ENCODE results near the gene SON.
"Not testable (repeated sequence)": the region's sequence is repeated elsewhere in the genome, so short reads cannot be mapped to it uniquely, and the experiment has no call there.

Gene SON

DNA sequence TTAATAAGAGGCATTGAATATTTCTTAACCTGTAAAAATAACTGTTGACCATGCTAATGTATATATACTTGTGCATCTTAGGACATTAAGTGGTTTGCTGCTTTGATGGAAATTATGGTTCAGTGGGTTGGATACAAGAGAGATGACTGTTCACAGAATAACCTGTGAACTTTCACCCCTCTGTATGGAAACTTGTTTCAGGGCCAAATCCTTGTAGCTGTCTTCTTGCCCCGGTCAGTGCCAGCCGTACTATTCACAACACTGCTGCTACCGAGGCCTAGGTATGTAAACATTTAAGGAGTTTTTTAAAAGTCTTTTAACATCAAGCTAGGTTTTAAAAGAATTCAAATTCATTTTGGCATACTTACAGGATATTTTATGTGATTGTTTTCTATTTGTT lies 29.5 kb downstream of the SON start:
- Histone ChIP-seq H3K79me2 (ENCODE audit: insufficient read depth, low read length) (no peaks in the 10 kb centered on the region; the same call in 1 of the 2 replicates), H2AFZ (ENCODE audit: low read depth, low read length, severe bottlenecking) (no peak overlapping the region), H3K36me3 (ENCODE audit: low read length) (peaks cover 82% of the 10 kb centered on the region), H3K9me2 (replicated peaks; ENCODE audit: insufficient read depth, low read length) (no peaks in the 10 kb centered on the region), H3K9ac (ENCODE audit: low read length) (no peak overlapping the region), H3F3A (ENCODE audit: insufficient read depth) (peaks cover 71% of the 10 kb centered on the region), H4K20me1 (ENCODE audit: low read depth, low read length) (no peaks in the 10 kb centered on the region), H3K4me3 (ENCODE audit: insufficient read depth, low read length, poor library complexity, severe bottlenecking) (no peak overlapping the region), H3K27ac (ENCODE audit: low read depth, low read length) (no peak overlapping the region), H3K9me3 (ENCODE audit: insufficient read depth, low read length) (no peaks in the 10 kb centered on the region), H3K4me2 (ENCODE audit: low read depth, low read length, poor library complexity, severe bottlenecking) (no peak overlapping the region), H3K27me3 (ENCODE audit: low read length) (no peaks in the 10 kb centered on the region)
- TF ChIP-seq EZH2phosphoT487 (conservative IDR thresholded peaks at IDR 0.05; ENCODE audit: low read length) = no peak
- TF ChIP-seq, protein P1, sequence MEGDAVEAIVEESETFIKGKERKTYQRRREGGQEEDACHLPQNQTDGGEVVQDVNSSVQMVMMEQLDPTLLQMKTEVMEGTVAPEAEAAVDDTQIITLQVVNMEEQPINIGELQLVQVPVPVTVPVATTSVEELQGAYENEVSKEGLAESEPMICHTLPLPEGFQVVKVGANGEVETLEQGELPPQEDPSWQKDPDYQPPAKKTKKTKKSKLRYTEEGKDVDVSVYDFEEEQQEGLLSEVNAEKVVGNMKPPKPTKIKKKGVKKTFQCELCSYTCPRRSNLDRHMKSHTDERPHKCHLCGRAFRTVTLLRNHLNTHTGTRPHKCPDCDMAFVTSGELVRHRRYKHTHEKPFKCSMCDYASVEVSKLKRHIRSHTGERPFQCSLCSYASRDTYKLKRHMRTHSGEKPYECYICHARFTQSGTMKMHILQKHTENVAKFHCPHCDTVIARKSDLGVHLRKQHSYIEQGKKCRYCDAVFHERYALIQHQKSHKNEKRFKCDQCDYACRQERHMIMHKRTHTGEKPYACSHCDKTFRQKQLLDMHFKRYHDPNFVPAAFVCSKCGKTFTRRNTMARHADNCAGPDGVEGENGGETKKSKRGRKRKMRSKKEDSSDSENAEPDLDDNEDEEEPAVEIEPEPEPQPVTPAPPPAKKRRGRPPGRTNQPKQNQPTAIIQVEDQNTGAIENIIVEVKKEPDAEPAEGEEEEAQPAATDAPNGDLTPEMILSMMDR (IDR thresholded peaks at IDR 0.05; ENCODE audit: insufficient read depth, low read length, poor library complexity, severe bottlenecking) = no peak

DNA sequence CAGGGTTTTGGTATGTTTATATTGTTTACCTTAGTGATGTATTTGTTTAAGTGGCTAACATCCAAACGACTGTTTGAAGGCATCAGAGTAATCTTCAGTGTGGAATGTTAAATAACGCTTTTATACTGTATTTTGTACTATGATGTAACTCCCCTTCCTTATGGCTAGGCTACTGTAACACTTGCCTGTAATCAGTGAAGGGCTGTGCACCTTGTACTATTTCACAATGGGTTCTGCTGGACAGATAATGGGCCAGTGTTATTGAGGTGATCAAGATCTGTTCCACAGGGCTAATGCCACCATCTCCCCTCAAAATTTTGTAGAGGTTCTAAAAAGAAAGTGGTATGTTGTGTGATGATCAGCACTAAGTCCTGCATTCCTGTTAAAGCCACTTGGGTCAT lies 33.9 kb downstream of the SON start:
- H4K20me1 ChIP-seq (ENCODE audit: low read depth, low read length); H2AFZ ChIP-seq (ENCODE audit: low read depth, low read length, severe bottlenecking); H3K9ac ChIP-seq (ENCODE audit: low read length); H3K79me2 ChIP-seq (ENCODE audit: insufficient read depth, low read length); H3K9me2 ChIP-seq (replicated peaks; ENCODE audit: insufficient read depth, low read length); H3K9me3 ChIP-seq (ENCODE audit: insufficient read depth, low read length); H3K27me3 ChIP-seq (ENCODE audit: low read length); H3K4me3 ChIP-seq (ENCODE audit: insufficient read depth, low read length, poor library complexity, severe bottlenecking); H3K27ac ChIP-seq (ENCODE audit: low read depth, low read length); H3K4me2 ChIP-seq (ENCODE audit: low read depth, low read length, poor library complexity, severe bottlenecking): not testable (repeated sequence)
- Histone ChIP-seq H3K36me3 (ENCODE audit: low read length) (peaks cover 73% of the 10 kb centered on the region), H3F3A (ENCODE audit: insufficient read depth) (peaks cover 75% of the 10 kb centered on the region)

DNA sequence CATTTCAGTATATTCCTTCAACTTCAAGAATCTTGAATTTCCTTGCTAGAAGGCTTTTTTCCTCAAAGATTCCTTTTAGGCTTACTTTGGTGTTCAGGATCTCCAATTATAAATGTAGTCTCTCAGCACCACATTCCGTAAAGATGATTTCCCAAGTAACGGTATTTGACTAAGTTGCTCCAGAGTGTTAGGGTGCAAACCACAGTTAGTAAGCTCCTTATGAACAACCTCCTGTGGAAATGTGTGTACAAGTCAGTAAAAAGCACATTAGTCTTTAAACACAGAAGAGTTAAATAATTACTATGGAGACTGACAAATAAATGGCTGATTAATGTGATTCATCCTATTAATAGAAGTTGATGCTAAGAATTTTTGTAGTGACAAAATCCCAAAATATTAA lies 35.4 kb downstream of the SON start:
- Histone ChIP-seq H3K9me3 (ENCODE audit: insufficient read depth, low read length) (no peaks in the 10 kb centered on the region), H3F3A (ENCODE audit: insufficient read depth) (peaks cover 68% of the 10 kb centered on the region), H4K20me1 (ENCODE audit: low read depth, low read length) (no peaks in the 10 kb centered on the region), H2AFZ (ENCODE audit: low read depth, low read length, severe bottlenecking) (no peak overlapping the region), H3K27me3 (ENCODE audit: low read length) (no peaks in the 10 kb centered on the region), H3K79me2 (ENCODE audit: insufficient read depth, low read length) (no peaks in the 10 kb centered on the region; the same call in 1 of the 2 replicates), H3K4me3 (ENCODE audit: insufficient read depth, low read length, poor library complexity, severe bottlenecking) (no peak overlapping the region), H3K9ac (ENCODE audit: low read length) (no peak overlapping the region), H3K9me2 (replicated peaks; ENCODE audit: insufficient read depth, low read length) (no peaks in the 10 kb centered on the region), H3K36me3 (ENCODE audit: low read length) (peaks cover 66% of the 10 kb centered on the region), H3K4me2 (ENCODE audit: low read depth, low read length, poor library complexity, severe bottlenecking) (no peak overlapping the region), H3K27ac (ENCODE audit: low read depth, low read length) (no peak overlapping the region)
- TF ChIP-seq EZH2phosphoT487 (conservative IDR thresholded peaks at IDR 0.05; ENCODE audit: low read length) = no peak
- TF ChIP-seq, protein P1 (IDR thresholded peaks at IDR 0.05; ENCODE audit: insufficient read depth, low read length, poor library complexity, severe bottlenecking) = no peak

DNA sequence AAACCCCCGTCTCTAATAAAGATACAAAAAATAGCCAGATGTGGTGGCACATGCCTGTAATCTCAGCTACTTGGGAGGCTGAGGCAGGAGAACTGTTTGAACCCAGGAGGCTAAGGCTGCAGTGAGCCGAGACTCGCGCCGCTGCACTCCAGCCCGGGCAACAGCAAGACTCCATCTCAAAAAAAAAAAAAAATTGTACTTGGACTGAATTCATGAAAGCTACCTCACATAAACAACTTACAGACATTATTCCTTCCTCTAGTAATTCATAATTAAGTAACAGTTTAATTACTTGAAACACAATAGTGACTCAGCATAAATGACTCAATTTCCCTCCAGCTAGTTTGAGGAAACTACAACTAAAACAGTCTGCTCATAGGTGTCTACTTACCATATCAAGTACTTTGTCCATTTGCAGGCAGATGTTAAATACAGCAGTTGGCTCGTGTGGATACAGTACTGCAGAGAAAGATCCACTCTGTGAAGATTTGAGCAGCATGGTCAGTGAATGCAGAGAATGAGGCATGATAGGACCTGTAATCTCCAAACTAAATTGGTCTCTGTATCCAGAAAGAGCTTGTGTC lies 36.2 kb downstream of the SON start:
- Histone ChIP-seq H3K9me2 (replicated peaks; ENCODE audit: insufficient read depth, low read length) (no peaks in the 10 kb centered on the region), H4K20me1 (ENCODE audit: low read depth, low read length) (no peaks in the 10 kb centered on the region), H3K9me3 (ENCODE audit: insufficient read depth, low read length) (no peaks in the 10 kb centered on the region), H3K4me3 (ENCODE audit: insufficient read depth, low read length, poor library complexity, severe bottlenecking) (no peak overlapping the region), H3K9ac (ENCODE audit: low read length) (no peak overlapping the region), H3K27me3 (ENCODE audit: low read length) (no peaks in the 10 kb centered on the region), H2AFZ (ENCODE audit: low read depth, low read length, severe bottlenecking) (no peak overlapping the region), H3K27ac (ENCODE audit: low read depth, low read length) (peak overlapping the region; percentile 52), H3K79me2 (ENCODE audit: insufficient read depth, low read length) (no peaks in the 10 kb centered on the region; the same call in 1 of the 2 replicates), H3K4me2 (ENCODE audit: low read depth, low read length, poor library complexity, severe bottlenecking) (no peak overlapping the region), H3F3A (ENCODE audit: insufficient read depth) (peaks cover 59% of the 10 kb centered on the region), H3K36me3 (ENCODE audit: low read length) (peaks cover 64% of the 10 kb centered on the region)
- TF ChIP-seq, protein P1 (IDR thresholded peaks at IDR 0.05; ENCODE audit: insufficient read depth, low read length, poor library complexity, severe bottlenecking) = no peak
- TF ChIP-seq EZH2phosphoT487 (conservative IDR thresholded peaks at IDR 0.05; ENCODE audit: low read length) = no peak
